ENCODE measurements around the gene ANKRD63. TPM values are rescaled to one million over a fixed set of nuclear protein-coding genes. Genes with fewer than 3 reads are reported as not detected.

The ANKRD63 gene
- total and polyA plus RNA-seq, 4 donors = not detected

- Histone ChIP-seq H3K4me3 (ENCODE audit: low read length in 2 of 2) (no peak overlapping the region), H3K27me3 (ENCODE audit: control insufficient read depth in 1 of 2, insufficient read depth in 2 of 2, low read length in 1 of 2) (no peaks in the 10 kb centered on the region), H3K27ac (ENCODE audit: low read depth in 1 of 2, low read length in 2 of 2) (no peak overlapping the region), H3K9me3 (ENCODE audit: control insufficient read depth, low read length) (no peaks in the 10 kb centered on the region), H3K36me3 (ENCODE audit: control insufficient read depth in 1 of 2, insufficient read depth in 2 of 2, low read length in 1 of 2) (no peaks in the 10 kb centered on the region), H3K4me1 (ENCODE audit: control insufficient read depth in 1 of 2, insufficient read depth in 2 of 2, low read length in 2 of 2) (no peaks in the 10 kb centered on the region)
- intact Hi-C loops (cut with DNase I) = no loop called here
- ATAC-seq (ENCODE audit: low FRiP score) = no peak
- 96 to 97% methylated on average over 18 to 19 of the region's 19 CpGs for WGBS, 2 donors
- DNase-seq = peak; percentile 41 to 62
Observed at GRCh38 chr15:40302288-40302886, 19.5 kb upstream of the ANKRD63 start.

GRCh38 chr15:40301467-40302179 is 18.8 kb upstream of the ANKRD63 start:
- Histone ChIP-seq H3K4me1 (ENCODE audit: control insufficient read depth in 1 of 2, insufficient read depth in 2 of 2, low read length in 2 of 2) (no peaks in the 10 kb centered on the region), H3K9me3 (ENCODE audit: control insufficient read depth, low read length) (no peaks in the 10 kb centered on the region), H3K27me3 (ENCODE audit: control insufficient read depth in 1 of 2, insufficient read depth in 2 of 2, low read length in 1 of 2) (no peaks in the 10 kb centered on the region), H3K4me3 (ENCODE audit: low read length in 2 of 2) (no peak overlapping the region), H3K27ac (ENCODE audit: low read depth in 1 of 2, low read length in 2 of 2) (no peak overlapping the region), H3K36me3 (ENCODE audit: control insufficient read depth in 1 of 2, insufficient read depth in 2 of 2, low read length in 1 of 2) (no peaks in the 10 kb centered on the region)
- 34 to 35% methylated on average over 12 of the region's 12 CpGs for WGBS, 2 donors
- no peak for ATAC-seq (ENCODE audit: low FRiP score)
- peak; percentile 33 to 36 for DNase-seq
- intact Hi-C loops (cut with DNase I) = no loop called here

DNA sequence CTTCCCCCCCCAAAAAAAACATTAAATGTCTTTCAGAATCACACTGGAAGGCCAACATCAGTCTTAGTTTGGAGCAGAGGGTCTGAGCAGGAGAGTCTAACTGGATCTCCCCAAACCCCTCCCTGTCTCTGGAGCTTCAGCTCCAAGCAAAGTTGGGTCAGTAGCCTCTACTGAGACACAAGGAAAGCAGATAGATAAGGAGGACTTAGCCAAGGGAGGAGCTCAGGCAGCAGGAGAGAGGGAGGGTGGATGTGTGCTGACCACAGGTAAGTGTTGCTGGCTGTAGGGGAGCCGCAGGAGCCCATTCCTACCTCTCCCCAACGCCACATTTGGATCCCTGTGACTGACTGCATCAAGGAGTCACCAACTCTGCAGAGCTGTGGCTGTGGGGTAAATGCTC is 17.9 kb upstream of the ANKRD63 start:
- no peaks in the 10 kb centered on the region for H3K27me3 ChIP-seq (ENCODE audit: control insufficient read depth in 1 of 2, insufficient read depth in 2 of 2, low read length in 1 of 2)
- DNase-seq = peak in 1 of 2 donors; percentile 12
- H3K27ac ChIP-seq (ENCODE audit: low read depth in 1 of 2, low read length in 2 of 2) = no peak overlapping the region
- no peaks in the 10 kb centered on the region for H3K4me1 ChIP-seq (ENCODE audit: control insufficient read depth in 1 of 2, insufficient read depth in 2 of 2, low read length in 2 of 2)
- 94 to 95% methylated on average over 2 of the region's 2 CpGs for WGBS, 2 donors
- H3K36me3 ChIP-seq (ENCODE audit: control insufficient read depth in 1 of 2, insufficient read depth in 2 of 2, low read length in 1 of 2) = no peaks in the 10 kb centered on the region
- intact Hi-C loops (cut with DNase I) = no loop called here
- H3K4me3 ChIP-seq (ENCODE audit: low read length in 2 of 2) = no peak overlapping the region
- ATAC-seq (ENCODE audit: low FRiP score) = no peak
- H3K9me3 ChIP-seq (ENCODE audit: control insufficient read depth, low read length) = no peaks in the 10 kb centered on the region

DNA sequence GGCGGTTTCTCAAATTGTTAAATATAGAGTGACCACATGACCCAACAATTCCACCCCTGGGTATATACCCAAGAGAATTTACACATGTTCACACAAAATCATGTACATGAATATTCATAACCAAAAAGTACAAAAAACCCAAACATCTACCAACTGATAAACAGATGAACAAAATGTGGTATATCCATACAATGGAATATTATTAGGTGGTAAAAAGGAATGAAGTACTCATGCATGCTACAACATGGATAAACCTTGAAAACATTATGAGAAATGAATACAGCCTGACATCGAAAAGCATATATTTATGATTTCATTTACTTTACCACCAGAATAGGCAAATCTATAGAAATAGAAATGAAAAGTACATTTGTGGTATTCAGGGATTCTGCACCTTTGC is 17.5 kb upstream of the ANKRD63 start:
- DNase-seq (no peak), ATAC-seq (ENCODE audit: low FRiP score) (no peak)
- H3K4me3 ChIP-seq (ENCODE audit: low read length in 2 of 2) = no peak overlapping the region
- H3K27ac ChIP-seq (ENCODE audit: low read depth in 1 of 2, low read length in 2 of 2) = no peak overlapping the region
- 98 to 99% methylated on average over 2 of the region's 2 CpGs for WGBS, 2 donors
- intact Hi-C loops (cut with DNase I) = no loop called here
- no peaks in the 10 kb centered on the region for H3K9me3 ChIP-seq (ENCODE audit: control insufficient read depth, low read length)
- H3K27me3 ChIP-seq (ENCODE audit: control insufficient read depth in 1 of 2, insufficient read depth in 2 of 2, low read length in 1 of 2) = no peaks in the 10 kb centered on the region
- no peaks in the 10 kb centered on the region for H3K4me1 ChIP-seq (ENCODE audit: control insufficient read depth in 1 of 2, insufficient read depth in 2 of 2, low read length in 2 of 2)
- H3K36me3 ChIP-seq (ENCODE audit: control insufficient read depth in 1 of 2, insufficient read depth in 2 of 2, low read length in 1 of 2) = no peaks in the 10 kb centered on the region

- DNase-seq (peak; percentile 21 to 36), ATAC-seq (ENCODE audit: low FRiP score) (no peak)
- Histone ChIP-seq H3K4me1 (ENCODE audit: control insufficient read depth in 1 of 2, insufficient read depth in 2 of 2, low read length in 2 of 2) (no peaks in the 10 kb centered on the region), H3K36me3 (ENCODE audit: control insufficient read depth in 1 of 2, insufficient read depth in 2 of 2, low read length in 1 of 2) (no peaks in the 10 kb centered on the region), H3K27me3 (ENCODE audit: control insufficient read depth in 1 of 2, insufficient read depth in 2 of 2, low read length in 1 of 2) (no peaks in the 10 kb centered on the region), H3K4me3 (ENCODE audit: low read length in 2 of 2) (no peak overlapping the region), H3K9me3 (ENCODE audit: control insufficient read depth, low read length) (no peaks in the 10 kb centered on the region), H3K27ac (ENCODE audit: low read depth in 1 of 2, low read length in 2 of 2) (no peak overlapping the region)
- intact Hi-C loops (cut with DNase I) = no loop called here
- 97% methylated on average over 17 of the region's 17 CpGs for WGBS, 2 donors
Observed at GRCh38 chr15:40298216-40298935, 15.5 kb upstream of the ANKRD63 start.

DNA sequence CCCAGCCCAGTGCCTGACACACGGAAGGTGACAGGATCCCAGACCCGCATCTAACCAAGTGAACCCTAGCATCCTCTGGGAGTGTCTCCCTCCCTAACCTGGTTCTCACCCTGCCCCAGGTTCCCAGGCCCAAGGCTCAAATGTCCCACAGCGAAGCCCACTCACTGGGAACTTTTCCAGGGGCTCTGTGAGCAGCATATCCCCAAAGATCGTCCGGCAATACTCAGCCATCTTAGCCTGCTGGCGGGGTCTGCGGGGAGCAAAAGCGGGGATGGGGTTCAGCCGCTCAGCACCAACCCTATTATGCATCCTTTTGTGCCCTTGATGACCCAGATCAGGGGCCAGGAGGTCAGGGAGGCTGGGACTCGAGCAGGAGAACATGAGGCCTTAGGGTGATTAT is 14.5 kb upstream of the ANKRD63 start:
- 96 to 97% methylated on average over 10 of the region's 10 CpGs for WGBS, 2 donors
- H3K4me3 ChIP-seq (ENCODE audit: low read length in 2 of 2) = no peak overlapping the region
- H3K27me3 ChIP-seq (ENCODE audit: control insufficient read depth in 1 of 2, insufficient read depth in 2 of 2, low read length in 1 of 2) = no peaks in the 10 kb centered on the region
- intact Hi-C loops (cut with DNase I) = no loop called here
- no peaks in the 10 kb centered on the region for H3K9me3 ChIP-seq (ENCODE audit: control insufficient read depth, low read length)
- H3K4me1 ChIP-seq (ENCODE audit: control insufficient read depth in 1 of 2, insufficient read depth in 2 of 2, low read length in 2 of 2) = no peaks in the 10 kb centered on the region
- H3K27ac ChIP-seq (ENCODE audit: low read depth in 1 of 2, low read length in 2 of 2) = no peak overlapping the region
- no peak for ATAC-seq (ENCODE audit: low FRiP score)
- DNase-seq = peak; percentile 35 to 44
- no peaks in the 10 kb centered on the region for H3K36me3 ChIP-seq (ENCODE audit: control insufficient read depth in 1 of 2, insufficient read depth in 2 of 2, low read length in 1 of 2)

DNA sequence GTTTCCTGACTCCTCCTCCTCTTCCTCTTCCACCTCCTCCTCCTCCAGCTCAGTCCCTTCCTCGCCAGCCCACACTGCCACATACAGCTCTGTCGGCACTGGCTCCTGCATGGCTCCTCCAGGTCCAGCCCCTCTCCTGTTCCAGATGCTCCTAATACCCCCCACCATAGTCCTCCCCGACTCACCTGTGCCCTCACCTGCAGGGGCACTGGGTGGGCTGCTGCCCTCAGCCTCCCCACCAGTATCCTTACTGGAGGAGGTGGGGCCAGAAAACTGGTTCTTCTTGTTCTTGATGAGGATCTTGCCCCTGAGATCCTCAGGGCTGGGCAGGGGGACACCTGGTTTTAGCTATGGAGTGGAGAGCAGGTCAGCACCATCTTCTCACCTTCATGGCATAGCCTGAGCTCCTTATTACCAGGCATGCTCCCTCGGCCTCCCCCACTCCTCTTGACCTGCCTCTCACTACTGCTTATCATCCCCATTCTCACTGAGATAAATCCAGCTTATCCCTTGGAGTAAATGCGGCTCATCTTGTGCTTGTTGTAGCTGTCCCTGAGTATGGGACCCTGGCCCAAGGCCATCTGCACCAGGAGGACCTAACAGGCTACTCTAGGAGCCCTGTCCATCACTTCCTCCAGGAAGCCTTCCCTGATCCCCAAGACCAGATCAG is 13.8 kb upstream of the ANKRD63 start:
- WGBS, 2 donors = 91 to 94% methylated on average over 5 of the region's 5 CpGs
- no peak overlapping the region for H3K27ac ChIP-seq (ENCODE audit: low read depth in 1 of 2, low read length in 2 of 2)
- no peaks in the 10 kb centered on the region for H3K36me3 ChIP-seq (ENCODE audit: control insufficient read depth in 1 of 2, insufficient read depth in 2 of 2, low read length in 1 of 2)
- H3K4me1 ChIP-seq (ENCODE audit: control insufficient read depth in 1 of 2, insufficient read depth in 2 of 2, low read length in 2 of 2) = no peaks in the 10 kb centered on the region
- ATAC-seq (ENCODE audit: low FRiP score) (no peak), DNase-seq (peak; percentile 11 to 43)
- H3K9me3 ChIP-seq (ENCODE audit: control insufficient read depth, low read length) = no peaks in the 10 kb centered on the region
- H3K4me3 ChIP-seq (ENCODE audit: low read length in 2 of 2) = no peak overlapping the region
- H3K27me3 ChIP-seq (ENCODE audit: control insufficient read depth in 1 of 2, insufficient read depth in 2 of 2, low read length in 1 of 2) = no peaks in the 10 kb centered on the region
- intact Hi-C loops (cut with DNase I) = no loop called here

DNA sequence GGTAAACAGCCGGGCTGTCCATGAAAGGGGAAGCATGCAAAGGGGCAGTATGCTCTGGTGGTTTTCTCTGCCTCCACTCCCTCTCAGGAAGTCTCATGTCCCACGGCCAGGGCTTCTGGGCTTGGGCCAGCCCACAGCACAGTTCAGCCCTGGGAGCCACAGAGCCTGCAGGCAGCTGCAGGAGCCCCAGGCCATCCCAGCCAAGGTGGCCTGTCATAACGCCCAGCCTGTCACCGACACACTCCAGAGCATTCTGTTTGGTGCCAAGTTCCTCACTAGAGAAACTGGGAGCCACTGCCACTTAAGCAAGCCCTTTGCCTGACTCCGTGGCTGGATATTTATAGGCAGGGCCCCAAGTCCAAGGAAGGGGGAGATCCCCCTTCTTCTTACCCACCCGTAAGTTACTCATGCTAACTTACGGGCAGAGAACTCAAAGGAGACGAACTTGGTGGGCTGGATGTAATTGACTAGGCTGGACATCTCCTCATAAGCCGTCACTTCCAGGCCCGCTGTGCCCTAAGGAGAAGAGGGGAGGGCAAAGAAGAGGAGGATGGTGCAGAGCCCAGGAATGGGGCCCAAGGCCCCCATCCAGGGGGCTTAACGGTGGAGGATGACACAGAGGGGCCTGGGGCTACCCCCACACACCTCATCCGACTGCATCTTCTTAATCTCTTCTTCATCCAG is 13.2 kb upstream of the ANKRD63 start:
- Histone ChIP-seq H3K36me3 (ENCODE audit: control insufficient read depth in 1 of 2, insufficient read depth in 2 of 2, low read length in 1 of 2) (no peaks in the 10 kb centered on the region), H3K27me3 (ENCODE audit: control insufficient read depth in 1 of 2, insufficient read depth in 2 of 2, low read length in 1 of 2) (no peaks in the 10 kb centered on the region), H3K27ac (ENCODE audit: low read depth in 1 of 2, low read length in 2 of 2) (no peak overlapping the region), H3K4me1 (ENCODE audit: control insufficient read depth in 1 of 2, insufficient read depth in 2 of 2, low read length in 2 of 2) (no peaks in the 10 kb centered on the region), H3K9me3 (ENCODE audit: control insufficient read depth, low read length) (no peaks in the 10 kb centered on the region), H3K4me3 (ENCODE audit: low read length in 2 of 2) (no peak overlapping the region)
- intact Hi-C loops (cut with DNase I) = no loop called here
- 49 to 50% methylated on average over 12 of the region's 12 CpGs for WGBS, 2 donors
- DNase-seq (peak in 1 of 2 donors; percentile 9), ATAC-seq (ENCODE audit: low FRiP score) (no peak)

Data from aorta (tissue), 5 donors.